Osteoblast (primary cell): ENCODE measurements around the gene SLC22A16. TPM values are rescaled to one million over a fixed set of nuclear protein-coding genes. Genes with fewer than 3 reads are reported as not detected.
"Not testable (repeated sequence)": the region's sequence is repeated elsewhere in the genome, so short reads cannot be mapped to it uniquely, and the experiment has no call there.

Source experiments
- DNase-seq: peaks from one replicate; pipeline ENCODE4 v3.0.0; 2011; ENCODE audit warnings: low spot score, mixed read lengths; ENCODE audit not compliant: insufficient read length; ENCODE audit errors: missing footprints
- H2AFZ ChIP-seq: 2 replicates; pipeline ENCODE4 v1.6.0; 2011; ENCODE audit warnings: mild to moderate bottlenecking, low read length
- H3K27ac ChIP-seq: 2 replicates; pipeline ENCODE4 v1.5.1; 2011; ENCODE audit warnings: mild to moderate bottlenecking, low read depth, low read length, moderate library complexity
- H3K27me3 ChIP-seq: 2 replicates; pipeline ENCODE4 v1.6.0; 2012; ENCODE audit warnings: mild to moderate bottlenecking, control low read depth, inconsistent platforms, low read length, moderate library complexity; ENCODE audit not compliant: insufficient read depth
- H3K36me3 ChIP-seq: 2 replicates; pipeline ENCODE4 v1.5.1; 2011; ENCODE audit warnings: mild to moderate bottlenecking, low read length, control low read depth, moderate library complexity; ENCODE audit not compliant: insufficient read depth
- H3K4me1 ChIP-seq: 2 replicates; pipeline ENCODE4 v1.5.1; 2011; ENCODE audit warnings: mild to moderate bottlenecking, low read length, control low read depth, moderate library complexity; ENCODE audit not compliant: insufficient read depth
- H3K4me2 ChIP-seq: 2 replicates; pipeline ENCODE4 v1.6.0; 2011; ENCODE audit warnings: mild to moderate bottlenecking, low read length; ENCODE audit not compliant: insufficient read depth
- H3K4me3 ChIP-seq: fragments of 200-600 bp; sonication (generic); 3 replicates; pipeline ENCODE4 v1.5.1; 2012; ENCODE audit warnings: mild to moderate bottlenecking, low read length, inconsistent platforms; ENCODE audit not compliant: insufficient read depth
- H3K79me2 ChIP-seq: 2 replicates; pipeline ENCODE4 v1.6.0; 2012; ENCODE audit warnings: mild to moderate bottlenecking, low read length, control low read depth, inconsistent platforms; ENCODE audit not compliant: insufficient read depth
- H3K9me3 ChIP-seq: 2 replicates; pipeline ENCODE4 v1.5.1; 2011; ENCODE audit warnings: low read depth, low read length, control low read depth
- H4K20me1 ChIP-seq: 2 replicates; pipeline ENCODE4 v1.6.0; 2012; ENCODE audit warnings: mild to moderate bottlenecking, low read length, control low read depth; ENCODE audit not compliant: insufficient read depth
- CTCF ChIP-seq: IDR thresholded peaks from 2 replicates; pipeline ENCODE4 v1.5.1; 2011; ENCODE audit warnings: mild to moderate bottlenecking, low read depth, low read length, moderate library complexity; ENCODE audit errors: extremely low read depth
- total RNA-seq: library from RNA; depleted of rRNA; stranded (reverse); fragments of >200 nt; gene quantifications from 2 replicates; pipeline ENCODE4 v1.2.3, GENCODE V29; 2012

The SLC22A16 gene
- total RNA-seq, 1 donor = 0.36 TPM

GRCh38 chr6:110511401-110511800 is 35.0 kb upstream of the SLC22A16 start:
- Histone ChIP-seq H3K4me1 (peaks cover 15% of the 10 kb centered on the region), H3K9me3 (no peaks in the 10 kb centered on the region), H3K4me3 (no peak overlapping the region), H2AFZ (no peak overlapping the region), H3K36me3 (no peaks in the 10 kb centered on the region), H3K79me2 (no peaks in the 10 kb centered on the region), H3K4me2 (no peak overlapping the region), H3K27me3 (peaks cover 24% of the 10 kb centered on the region), H3K27ac (no peak overlapping the region), H4K20me1 (no peaks in the 10 kb centered on the region)
- no peak for DNase-seq
- TF ChIP-seq CTCF = no peak

GRCh38 chr6:110509617-110510241 is 33.3 kb upstream of the SLC22A16 start:
- Histone ChIP-seq H3K9me3 (no peaks in the 10 kb centered on the region), H4K20me1 (no peaks in the 10 kb centered on the region), H3K27me3 (peaks cover 31% of the 10 kb centered on the region), H3K4me3 (no peak overlapping the region), H3K36me3 (no peaks in the 10 kb centered on the region), H3K4me1 (peaks cover 15% of the 10 kb centered on the region), H3K27ac (peak overlapping the region; percentile 34), H3K4me2 (peak overlapping the region; percentile 25), H3K79me2 (no peaks in the 10 kb centered on the region), H2AFZ (no peak overlapping the region)
- DNase-seq = no peak
- no peak for TF ChIP-seq CTCF

GRCh38 chr6:110504891-110505290 is 28.5 kb upstream of the SLC22A16 start:
- H3K4me2 ChIP-seq, H4K20me1 ChIP-seq, DNase-seq, H3K9me3 ChIP-seq, H3K79me2 ChIP-seq, H2AFZ ChIP-seq, H3K4me1 ChIP-seq, H3K36me3 ChIP-seq, H3K4me3 ChIP-seq, H3K27ac ChIP-seq: not testable (repeated sequence)
- H3K27me3 ChIP-seq = peaks cover 36% of the 10 kb centered on the region

GRCh38 chr6:110495949-110496348 is 19.5 kb upstream of the SLC22A16 start:
- no peak overlapping the region for H2AFZ ChIP-seq
- no peak overlapping the region for H3K4me2 ChIP-seq
- peak; percentile 19 for DNase-seq
- H3K9me3 ChIP-seq = no peaks in the 10 kb centered on the region
- no peaks in the 10 kb centered on the region for H4K20me1 ChIP-seq
- H3K36me3 ChIP-seq = no peaks in the 10 kb centered on the region
- H3K79me2 ChIP-seq = no peaks in the 10 kb centered on the region
- peaks cover 28% of the 10 kb centered on the region for H3K27me3 ChIP-seq
- H3K4me3 ChIP-seq = no peak overlapping the region
- no peak for TF ChIP-seq CTCF
- H3K27ac ChIP-seq = no peak overlapping the region
- peaks cover 11% of the 10 kb centered on the region for H3K4me1 ChIP-seq
